ENCODE results near the gene RAMP3.
"Not testable (repeated sequence)": the region's sequence is repeated elsewhere in the genome, so short reads cannot be mapped to it uniquely, and the experiment has no call there.

RAMP3 gene, protein sequence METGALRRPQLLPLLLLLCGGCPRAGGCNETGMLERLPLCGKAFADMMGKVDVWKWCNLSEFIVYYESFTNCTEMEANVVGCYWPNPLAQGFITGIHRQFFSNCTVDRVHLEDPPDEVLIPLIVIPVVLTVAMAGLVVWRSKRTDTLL

DNA sequence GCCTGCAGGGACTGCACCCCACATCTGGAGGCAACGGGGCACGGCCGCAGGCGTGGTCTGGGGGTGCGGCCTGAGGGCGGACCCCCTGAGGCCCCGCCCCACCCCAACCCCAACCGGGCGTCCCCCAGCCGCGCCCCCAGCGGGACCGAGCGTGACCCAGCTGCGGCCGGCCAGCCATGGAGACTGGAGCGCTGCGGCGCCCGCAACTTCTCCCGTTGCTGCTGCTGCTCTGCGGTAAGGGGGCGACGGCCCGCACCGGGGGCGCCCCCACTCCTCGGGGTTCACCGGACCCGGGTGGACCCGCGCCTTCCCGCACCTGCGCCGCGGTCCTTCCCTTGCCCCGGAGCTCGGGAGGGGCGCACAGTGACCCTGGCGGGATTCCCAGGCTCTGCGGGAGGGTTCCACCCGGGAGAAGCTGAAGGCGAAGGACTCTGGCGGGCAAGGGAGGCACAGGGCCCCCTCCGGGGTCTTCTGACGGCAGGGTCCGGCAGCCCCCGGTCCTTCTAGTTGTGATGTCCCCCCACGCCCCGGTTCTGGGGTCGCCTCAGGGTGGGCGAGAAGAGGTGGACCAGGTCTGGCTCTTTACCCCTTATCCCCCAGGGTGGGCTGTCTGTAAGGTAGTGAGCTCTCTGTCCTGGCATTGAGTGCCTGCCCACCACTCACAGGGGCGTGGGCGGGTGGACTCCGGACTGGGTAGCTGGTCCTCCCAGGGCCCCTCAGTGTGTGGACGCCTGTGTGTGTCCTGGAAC lies at the start of gene RAMP3:
Gene RAMP3, plus strand, starts transcription at position 139 of the 749 bp plus-strand sequence. Its CDS starts 38 bp downstream, at position 177.
- DNase-seq, result no peak

DNA sequence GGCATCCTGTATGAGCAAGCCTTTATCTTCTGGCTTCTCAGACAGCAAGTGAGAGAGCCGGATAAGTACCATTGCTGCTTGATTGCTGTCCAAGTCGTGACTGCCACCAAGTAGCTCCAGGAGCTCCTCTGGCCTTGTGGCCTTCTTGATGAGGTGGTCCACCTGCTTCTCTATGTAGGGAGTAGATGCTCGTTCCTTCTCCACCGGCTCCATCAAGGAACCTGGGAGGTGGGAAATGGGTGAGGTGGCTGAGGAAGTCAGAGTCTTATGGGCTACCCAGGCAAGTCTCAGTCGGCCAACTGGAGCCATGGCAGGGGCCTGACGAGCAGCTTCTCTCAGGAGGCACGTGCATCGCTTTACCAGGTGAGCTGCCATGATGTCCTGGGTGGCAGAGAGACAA lies 48.7 kb upstream of the RAMP3 start:
- DNase-seq, result no peak

DNA sequence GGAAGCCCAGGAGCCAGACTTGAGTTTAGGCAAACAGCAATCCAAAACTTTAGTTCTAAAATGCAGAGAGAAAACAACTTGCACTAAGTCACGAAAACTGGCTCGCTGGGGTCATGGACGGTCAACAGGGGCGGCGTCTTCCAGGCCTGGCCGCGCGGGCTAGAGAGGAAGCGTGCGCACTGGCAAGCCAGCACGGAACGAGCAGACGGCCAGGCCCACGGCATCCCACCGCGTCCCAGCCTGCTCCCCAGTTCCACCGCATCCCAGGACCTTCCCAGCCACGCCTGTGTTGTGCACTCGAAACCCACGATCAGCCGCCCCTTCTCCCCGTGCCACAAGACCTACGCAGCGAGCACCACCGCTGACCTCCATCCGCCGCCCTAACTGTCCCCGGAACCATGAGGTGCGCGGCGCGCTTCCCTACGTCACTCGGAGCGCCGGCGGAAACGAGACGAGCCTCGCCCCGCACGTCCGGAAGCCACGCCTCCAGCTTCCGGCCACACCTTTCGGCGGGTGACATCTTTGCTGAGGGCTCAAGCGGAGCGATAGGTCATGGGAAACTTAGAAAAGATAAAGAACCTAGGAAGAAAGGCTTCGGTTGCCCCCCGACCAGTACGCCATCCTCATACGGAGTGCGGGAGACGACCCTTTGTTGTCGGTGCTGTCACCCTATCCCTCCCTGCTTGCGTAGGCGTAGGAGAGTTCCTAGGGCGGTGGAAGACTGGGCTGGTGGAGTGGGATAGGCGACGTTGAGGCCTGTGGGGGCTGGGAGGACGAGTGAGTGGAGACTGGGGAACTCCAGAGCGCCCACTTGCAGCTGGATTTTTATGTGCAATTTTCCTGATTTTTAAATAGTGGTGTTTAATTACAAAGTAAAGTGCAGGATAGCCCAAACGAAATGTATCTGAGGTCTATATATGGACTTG lies 46.0 kb upstream of the RAMP3 start, which contains the start of gene TBRG4:
Gene TBRG4, minus strand, starts transcription at position 400 of the 926 bp plus-strand sequence. CDS start 2,460 bp downstream, outside the sequence.
- peak; percentile 93 for DNase-seq

DNA sequence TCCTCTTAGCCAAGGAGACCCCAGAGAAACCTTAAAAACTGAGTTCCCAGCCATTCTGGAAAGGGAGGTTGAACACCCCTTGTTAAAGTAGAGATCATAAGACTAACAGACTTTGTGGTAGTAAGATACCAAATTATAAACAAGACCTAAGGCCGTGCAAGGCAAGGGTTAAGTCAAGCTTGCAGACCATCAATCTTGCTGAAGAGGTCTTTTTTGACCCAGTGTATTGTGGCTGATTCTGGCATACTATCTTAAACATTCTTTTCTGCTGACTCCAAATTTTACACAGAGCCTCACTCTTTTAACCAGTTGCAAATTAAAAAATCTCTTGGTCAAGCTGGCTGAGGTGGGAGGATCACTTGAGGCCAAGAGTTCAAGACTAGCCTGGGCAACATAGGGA lies 44.9 kb upstream of the RAMP3 start:
- no peak for DNase-seq

DNA sequence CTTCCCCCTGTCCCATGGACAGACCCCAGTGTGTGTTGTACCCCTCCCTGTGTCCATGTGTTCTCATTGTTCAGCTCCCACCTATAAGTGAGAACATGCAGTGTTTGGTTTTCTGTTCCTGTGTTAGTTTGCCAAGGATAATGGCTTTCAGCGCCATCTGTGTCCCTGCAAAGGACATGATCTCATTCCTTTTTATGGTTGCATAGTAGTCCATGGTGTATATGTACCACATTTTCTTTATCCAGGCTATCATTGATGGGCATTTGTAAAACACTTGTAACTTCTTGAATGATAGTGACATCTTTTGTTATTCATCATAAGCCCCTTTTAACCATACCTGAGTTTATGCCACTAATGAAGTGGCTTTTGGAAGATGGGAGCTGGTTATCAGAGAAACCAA lies 43.3 kb upstream of the RAMP3 start:
- DNase-seq, result not testable (repeated sequence)

DNA sequence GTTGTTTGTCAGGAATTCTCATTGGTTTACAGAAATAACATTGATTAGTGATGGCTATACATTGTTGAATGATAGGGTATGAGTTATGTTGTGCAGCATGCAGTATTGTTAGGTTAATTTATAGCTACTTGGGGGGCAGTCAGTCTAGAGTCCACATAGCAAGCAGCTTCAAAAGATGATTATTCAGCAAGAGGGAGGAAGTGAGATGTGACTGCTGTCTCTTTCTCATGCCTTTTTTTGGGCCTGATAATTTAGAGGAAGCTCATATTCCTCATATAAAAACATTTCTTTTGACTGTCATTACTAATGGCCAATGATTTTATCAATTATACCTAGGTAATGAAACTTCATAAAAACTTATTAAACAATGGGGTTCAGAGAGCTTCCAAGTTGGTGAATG lies 42.7 kb upstream of the RAMP3 start:
- DNase-seq, result no peak

DNA sequence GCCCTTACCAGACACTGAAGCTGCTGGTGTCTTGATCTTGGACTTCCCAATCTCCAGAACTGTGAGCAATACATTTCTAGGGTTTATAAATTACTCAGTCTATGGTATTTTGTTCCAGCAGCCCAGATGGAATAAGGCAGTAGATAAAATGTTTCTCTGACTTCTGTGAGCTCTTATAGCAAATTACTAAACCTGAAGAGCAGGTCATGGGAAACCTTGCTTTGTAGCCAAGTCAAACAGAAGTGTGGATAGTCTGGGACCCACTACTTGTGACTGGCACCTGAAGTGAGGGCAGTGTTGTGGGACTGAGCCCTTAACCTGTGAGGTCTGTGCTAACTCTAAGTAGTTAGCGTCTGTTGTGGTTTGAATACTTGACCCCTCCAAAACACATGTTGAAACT lies 41.5 kb upstream of the RAMP3 start:
- DNase-seq, result no peak

DNA sequence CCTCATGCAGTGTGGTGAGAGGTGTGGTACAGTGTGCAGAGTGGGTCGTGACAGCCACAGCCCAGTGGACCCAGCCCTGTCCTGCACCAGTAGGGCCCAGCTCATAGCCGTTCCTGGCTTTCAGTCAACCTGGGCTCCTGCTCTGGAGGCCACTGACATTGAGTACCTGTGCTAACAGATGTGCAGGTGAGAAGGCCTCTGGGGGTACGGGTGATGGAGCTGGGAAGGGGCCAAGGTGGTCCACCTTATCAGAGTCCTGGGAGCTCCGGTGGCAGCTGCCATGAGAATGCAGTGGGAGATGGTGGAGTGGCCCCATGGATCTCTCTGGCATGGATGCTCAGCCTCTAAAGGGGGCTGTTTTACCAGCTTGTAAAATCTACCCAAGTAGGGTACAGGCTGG lies 40.0 kb upstream of the RAMP3 start:
- DNase-seq, result no peak

DNA sequence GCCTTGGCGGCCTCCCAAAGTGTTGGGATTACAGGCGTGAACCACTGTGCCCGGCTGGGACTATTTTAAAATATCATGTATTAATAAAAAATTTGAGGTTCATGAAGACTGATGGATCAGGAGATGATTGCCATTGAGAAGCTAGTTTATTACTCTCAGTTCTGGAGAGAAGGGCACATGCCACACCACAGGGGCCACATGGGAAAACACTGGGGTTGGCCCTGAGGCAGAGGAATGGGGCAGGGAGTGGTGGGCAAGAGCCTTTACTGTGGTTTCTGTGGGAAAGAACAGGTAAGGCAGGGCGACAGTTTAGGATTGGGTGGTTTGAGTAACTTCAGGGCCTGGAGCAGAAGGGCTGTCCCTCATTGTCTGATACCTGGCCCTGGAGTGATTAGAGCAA lies 39.3 kb upstream of the RAMP3 start:
- DNase-seq, result no peak

DNA sequence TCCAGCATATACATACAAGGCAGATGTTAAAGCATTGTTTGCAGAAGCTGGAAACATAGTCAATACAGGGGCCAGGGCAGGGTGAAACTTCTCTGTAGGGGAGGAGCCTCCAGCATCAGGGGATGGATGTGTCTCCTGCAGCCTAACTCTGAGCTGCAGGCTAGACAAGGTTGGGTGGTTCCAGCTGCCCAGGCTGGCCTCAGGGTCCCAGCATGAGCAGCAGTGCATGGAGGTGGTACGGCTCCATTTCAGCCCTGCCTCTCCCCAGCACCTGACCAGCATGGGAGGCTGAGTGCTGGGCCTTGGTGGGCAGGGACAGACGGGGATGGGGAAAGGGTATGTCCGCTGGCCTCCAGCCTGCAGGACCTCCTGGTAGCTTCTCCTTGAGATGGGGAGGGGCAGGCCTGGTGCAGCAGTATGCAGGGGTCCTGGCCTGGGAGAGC lies 38.7 kb upstream of the RAMP3 start:
- DNase-seq, result no peak

DNA sequence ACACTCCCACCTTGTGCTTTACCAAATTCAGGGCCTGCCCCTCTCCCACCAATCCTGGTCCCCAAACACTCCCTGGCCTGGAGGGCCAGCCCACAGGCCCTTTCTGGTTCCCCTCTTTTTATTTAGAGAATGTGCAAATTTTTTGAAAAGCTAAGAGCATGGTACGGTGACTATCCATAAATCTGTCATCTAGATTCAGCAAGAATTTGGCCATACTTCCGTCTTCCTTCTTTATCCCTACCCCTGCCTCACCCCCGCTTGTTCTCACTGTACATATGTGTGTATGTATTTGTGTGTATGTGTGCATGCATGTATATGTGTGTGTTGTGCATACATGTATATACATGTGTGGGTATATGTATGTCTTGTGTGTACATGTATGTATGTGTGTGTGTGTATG lies 38.0 kb upstream of the RAMP3 start:
- no peak for DNase-seq

DNA sequence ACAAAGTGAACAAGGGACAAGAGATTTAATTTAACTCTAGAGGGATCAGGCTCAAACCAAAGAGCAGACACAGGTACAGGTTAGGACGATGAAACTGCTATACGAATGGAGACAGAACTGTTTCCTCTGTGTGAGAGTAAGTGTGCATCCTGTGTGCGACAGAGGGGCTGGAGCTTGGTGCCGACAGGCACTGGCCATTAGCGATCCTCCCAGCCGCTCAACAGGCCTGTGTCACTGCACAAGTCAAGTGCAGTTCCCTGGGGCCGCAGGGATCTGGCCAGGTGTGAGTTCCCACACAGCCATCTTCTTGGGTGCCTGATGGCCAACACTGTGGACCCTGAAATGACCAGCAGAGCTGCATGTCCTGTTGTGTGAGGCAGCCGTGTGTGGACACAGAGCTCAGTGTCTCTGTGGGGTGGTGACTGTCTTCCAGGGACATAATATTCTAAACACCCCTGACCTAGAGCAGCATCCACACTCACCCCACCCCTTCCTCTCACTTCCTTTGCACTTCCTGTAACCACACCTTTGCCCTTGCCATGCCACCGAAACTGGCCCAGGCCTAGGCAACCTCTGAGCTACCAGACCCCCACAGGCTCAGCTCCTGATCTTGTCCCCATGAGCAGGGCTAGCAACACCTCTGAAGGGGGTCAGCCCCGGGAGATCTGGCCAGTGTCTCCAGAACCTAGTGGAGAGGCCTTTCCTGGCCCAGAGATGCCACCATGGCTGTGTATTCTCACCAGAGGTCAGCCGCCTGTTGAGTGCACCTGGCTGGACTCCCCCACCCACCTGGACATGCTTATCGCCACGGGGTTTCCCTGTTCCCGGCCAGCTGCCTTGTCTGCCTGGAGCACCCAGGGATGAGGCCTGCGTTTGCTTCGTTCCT lies 34.4 kb upstream of the RAMP3 start:
- no peak for DNase-seq

DNA sequence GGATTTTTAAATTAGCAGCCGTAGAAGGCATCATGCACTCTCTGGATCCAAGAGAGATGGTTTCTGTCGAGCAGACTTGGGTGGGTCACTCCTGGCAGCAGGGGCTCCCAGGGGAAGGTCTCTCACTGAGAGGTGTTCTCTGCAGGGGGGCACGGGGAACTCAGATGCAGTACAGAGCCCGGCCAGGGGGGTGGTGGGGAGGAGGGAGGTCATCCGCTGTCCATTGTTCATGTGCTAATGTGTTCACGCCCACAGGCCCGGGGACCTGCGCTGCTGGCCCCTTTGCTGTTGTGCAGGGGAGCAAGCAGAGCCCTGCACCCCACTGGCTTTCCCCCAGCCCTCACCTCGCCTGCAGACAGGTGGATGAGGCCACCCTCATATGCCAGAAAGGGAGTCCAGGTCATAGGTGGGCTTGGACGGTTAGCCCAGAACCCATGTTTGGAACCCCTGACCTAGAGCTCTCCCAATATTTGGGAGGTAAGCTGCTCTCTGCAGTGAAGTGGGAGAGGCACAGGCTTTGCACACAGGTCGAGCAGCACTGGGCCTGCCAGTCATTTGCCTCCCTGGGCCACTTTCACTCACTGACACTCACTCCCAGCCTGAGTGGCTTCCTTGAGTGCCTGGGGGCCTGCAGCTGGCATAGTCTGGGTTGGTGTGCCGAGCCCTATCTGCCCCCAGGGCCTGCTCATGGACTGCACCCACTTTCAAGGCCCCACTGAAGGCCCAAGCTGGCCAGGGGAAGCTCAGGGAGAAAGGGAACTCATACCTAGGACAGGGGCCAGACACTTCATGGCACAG lies 33.5 kb upstream of the RAMP3 start:
- no peak for DNase-seq

DNA sequence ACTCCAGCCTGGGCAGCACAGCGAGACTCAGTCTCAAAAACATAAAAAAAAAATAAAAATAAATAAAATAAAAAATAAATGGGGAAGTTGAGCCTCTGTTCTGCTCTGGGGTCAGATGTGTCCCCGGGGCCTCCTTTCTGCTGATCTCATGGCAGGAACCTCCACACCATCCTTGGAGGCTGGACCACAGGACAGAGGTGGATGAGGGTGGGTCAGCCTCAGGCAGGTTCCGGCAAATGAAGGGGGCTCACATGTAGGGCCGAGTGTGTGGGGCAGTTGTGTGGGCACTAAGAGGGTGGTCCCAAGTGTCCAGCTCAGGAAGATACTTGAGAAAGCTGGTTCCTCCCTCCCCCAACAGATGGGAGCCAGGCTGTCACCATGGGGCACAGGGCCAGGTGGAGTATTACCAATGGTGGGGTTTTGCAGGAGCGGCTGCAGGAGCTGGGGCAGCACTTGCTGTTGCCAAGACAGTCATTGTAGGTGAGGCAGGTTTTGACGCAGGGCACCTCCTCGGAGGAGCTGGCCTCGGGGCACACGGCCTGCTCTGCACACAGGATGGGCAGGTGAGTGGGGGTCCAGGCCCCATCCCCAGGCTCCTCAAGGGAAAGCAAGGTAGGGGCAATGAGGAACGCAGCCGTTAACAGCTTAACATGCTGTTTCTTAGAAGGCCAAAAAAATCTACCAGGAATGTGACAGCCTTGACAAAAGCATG lies 32.2 kb upstream of the RAMP3 start:
- DNase-seq, result no peak

DNA sequence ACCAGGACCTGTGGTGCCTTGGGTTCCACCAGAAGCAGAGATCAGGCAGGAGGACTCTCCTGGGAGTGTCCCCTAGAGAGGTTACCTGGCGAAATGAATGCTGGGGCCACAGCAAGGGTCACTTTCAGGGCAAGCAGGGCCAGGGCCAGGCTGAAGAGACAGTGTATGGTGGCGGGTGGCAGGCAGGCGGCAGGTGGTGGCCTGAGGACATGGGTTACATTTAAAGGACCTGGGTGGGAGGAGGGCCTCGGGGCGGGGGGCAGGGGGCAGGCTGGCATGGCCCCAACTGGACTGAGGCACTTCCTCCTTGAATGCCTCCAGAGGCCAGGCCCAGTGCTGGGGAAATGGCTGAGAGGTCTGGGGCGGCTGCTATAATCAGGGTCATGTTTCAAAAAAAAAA lies 31.4 kb upstream of the RAMP3 start:
- no peak for DNase-seq

DNA sequence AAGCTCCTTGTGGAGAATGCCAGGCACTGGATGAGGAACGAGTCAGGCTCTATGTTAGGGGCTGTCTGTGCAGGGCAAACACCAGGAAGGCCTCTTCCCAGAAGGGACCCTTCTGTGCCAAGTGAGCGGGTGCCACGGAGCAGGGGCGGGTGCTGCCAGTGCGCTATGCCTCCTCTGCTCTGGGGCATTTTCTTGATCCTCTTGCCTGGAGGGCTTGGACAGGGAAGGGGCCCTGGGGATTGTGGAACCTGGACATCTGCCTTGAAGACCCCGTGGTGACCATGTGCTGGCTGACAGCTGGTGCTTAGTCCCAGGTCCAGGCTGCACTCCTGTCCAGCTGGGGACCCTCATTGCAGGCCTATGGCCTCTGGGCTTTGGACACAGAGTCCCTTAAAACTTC lies 30.7 kb upstream of the RAMP3 start:
- DNase-seq, result no peak

DNA sequence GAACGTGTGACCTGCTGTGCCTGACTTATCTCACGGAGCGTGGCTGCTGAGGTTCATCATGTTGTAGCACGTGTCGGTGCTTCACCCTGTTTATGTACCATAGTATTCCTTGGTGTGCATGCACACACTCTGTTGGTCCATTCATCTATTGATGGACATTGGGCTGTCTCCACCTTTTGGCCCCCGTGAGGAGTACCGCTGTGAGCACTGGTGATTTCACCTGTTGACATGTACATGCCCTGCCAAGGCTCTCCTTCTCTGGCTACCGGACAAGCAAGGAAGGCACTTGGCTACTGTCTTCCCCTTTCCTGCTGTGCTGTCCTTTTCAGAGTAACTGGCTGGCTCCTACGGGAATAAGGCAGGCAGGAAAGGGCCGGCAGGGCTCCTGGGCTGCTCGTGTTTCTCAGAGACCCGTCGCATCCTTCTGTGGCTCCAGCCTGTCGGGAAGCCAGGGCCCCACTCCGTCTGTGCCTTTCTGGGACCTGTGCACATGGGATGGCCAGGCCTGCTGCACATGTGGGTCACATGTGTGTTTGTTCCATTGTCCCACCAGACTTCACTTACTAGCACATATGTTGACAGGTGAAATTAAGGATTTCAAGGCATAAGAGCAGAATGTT lies 28.3 kb upstream of the RAMP3 start:
- DNase-seq, result no peak

DNA sequence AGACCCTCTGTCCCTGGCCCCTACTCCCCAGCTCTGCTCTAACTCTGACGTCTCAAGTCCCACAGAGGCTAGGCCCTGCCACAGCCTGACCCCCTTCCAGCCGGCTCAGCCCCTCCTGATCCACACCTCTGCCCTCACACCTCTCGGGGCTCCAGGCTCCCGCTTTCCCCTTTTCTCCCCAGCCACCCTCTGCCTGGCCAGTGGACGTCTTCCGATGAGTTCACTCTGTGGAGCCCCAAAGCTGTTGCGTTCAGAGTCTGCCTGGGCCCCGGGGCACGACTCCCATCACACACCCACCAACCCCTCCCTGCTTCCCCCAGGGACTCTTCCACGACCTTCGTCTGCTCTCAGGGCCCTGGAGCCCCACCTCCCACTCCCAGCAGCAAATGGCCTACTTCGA lies 27.7 kb upstream of the RAMP3 start:
- no peak for DNase-seq

DNA sequence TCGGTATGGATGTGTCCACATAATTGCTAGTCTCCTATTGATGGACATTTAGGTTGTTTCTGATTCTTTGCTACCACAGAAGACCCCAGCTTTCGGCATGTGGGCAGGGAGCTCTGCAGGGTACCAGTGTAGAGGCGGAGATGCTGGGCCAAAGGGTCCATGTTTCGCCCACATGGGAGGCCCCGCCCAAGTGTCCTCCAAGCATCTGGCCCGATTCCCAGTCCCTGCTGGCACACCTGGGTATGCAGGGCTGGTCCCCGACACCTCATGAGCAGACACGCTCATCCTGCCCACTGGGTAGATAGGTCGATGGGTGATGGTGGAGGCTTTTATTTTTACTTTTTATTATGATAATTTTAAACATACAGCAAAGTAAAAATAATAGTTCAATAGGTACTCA lies 26.7 kb upstream of the RAMP3 start:
- no peak for DNase-seq

DNA sequence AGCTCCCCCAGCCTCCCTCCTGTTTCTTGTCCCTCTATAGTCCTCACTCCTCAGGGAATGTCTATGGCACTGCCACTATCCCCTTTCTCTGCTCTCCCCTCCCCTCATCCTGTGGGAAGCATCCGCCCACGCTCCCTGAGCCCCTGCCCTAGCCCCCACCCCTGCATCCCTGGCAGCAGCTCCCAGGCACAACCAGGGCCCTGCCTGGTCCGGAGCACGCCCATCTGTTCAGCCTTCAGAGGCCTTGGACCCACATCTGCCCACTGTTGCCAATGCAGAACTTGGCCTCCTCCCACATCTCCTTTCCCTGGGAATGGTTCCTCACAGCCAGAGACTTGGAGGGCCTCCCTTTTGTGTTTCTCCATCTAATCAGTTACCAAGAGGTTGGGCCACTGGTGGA lies 25.7 kb upstream of the RAMP3 start:
- DNase-seq, result no peak
